ENCODE results near the gene SEMA4B. TPM values are rescaled to one million over a fixed set of nuclear protein-coding genes. Genes with fewer than 3 reads are reported as not detected.

SEMA4B gene
- total and polyA plus RNA-seq, 2 of the 8 experiments (the other 6 are each of a cell fraction or from before 2014, with no cell fraction given), result 42.7 to 43.0 TPM

DNA sequence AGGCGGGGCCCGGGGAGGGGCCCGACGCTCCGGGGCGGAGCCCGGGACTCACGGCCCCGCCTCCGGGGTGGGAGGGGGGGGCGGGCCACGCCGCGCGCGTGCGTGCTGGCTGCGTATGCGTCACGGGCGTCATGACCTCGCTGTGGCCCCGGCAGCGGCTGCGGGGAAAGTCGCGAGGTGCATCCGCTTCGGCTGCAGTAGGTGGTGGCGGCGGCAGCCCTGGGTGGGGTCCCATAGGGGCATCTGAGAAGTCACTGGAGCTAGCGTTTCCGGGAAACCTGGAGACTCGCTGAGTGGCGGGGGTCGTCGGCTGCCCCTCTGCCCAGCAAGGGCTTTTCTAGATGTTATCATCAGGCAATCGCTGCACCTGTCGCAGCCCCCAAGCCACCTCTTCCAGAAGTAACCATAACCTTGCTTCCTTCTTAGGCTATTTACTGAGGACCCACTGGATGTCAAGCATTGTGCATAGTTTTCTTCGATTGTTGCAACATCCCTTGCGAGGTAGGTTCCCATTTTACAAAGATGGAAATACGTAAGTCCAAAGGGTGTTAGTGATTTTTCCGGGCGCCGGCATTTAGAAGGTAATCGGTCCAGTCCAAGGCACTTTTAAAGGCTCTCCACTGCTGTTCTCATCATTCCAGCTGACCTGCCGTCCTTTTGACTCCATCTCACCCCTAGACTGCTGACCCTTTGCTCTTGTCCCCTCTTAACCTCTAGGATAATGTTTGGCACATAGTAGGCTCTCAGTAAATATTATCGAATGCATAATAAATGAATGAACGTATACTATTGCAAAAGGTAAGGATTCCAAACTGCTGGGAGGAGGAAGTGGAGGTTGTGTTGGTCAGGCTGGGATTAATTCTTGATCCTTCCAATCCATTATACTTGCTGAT lies 33.2 kb downstream of the SEMA4B start, which contains the start of gene GDPGP1:
Gene GDPGP1 (plus strand): TSS at position 114 of the 893 bp plus-strand sequence. CDS start 6,700 bp downstream, outside the sequence.
- ChIA-PET POLR2A (ENCODE audit: partially characterized antibody) (interaction anchor here (0.8 to 2.3 kb wide), 7 partner anchors 15 to 57 kb away, joined by 3 to 12 read pairs (median 4); partner anchors contain the start of genes SEMA4B and TTLL13), CTCF (ENCODE audit: partially characterized antibody) (interaction anchor here (0.5 to 4.6 kb wide), 18 partner anchors 12 to 473 kb away, joined by 3 to 47 read pairs (median 5); partner anchors contain the start of genes NGRN and TTLL13)
- no peak within 1 kb of the TSS for H3K14ac ChIP-seq (ENCODE audit: insufficient read length)
- H4K5ac ChIP-seq (ENCODE audit: insufficient read length, low read depth, low read length), result no peak within 1 kb of the TSS
- H3K9me3 ChIP-seq (ENCODE audit: insufficient read depth in 2 of 2, low read depth in 1 of 2, low read length in 1 of 2), result no peaks in the 10 kb centered on the region
- H2BK20ac ChIP-seq (ENCODE audit: low read length), result no peak within 1 kb of the TSS
- H3K27ac ChIP-seq (ENCODE audit: low read depth, low read length), result no peak within 1 kb of the TSS
- H3K4me2 ChIP-seq (ENCODE audit: insufficient read depth in 1 of 2, low read depth in 2 of 2, low read length in 2 of 2), result peak within 1 kb of the TSS; percentile 57 to 86
- H3K4me3 ChIP-seq (ENCODE audit: extremely low read depth in 1 of 4, insufficient read depth in 2 of 4, low read depth in 3 of 4, low read length in 4 of 4), result peak within 1 kb of the TSS; percentile 57 to 76 (median 73)
- peak within 1 kb of the TSS; percentile 28 for H3K4ac ChIP-seq (replicated peaks; ENCODE audit: insufficient read length, low read depth, low read length)
- TF ChIP-seq NRF1 (IDR thresholded peaks at IDR 0.05; ENCODE audit: low read depth, low read length) (peak; percentile 41), FOSL1 (IDR thresholded peaks at IDR 0.05; ENCODE audit: insufficient read depth, low read depth, low read length) (no peak), SP1 (IDR thresholded peaks at IDR 0.05; ENCODE audit: low read depth, low read length) (peak; percentile 61; the same call in 1 of the 2 replicates), CEBPB (IDR thresholded peaks at IDR 0.05; ENCODE audit: low read depth, low read length) (peak; percentile 23; the same call in 1 of the 2 replicates), JUND (IDR thresholded peaks at IDR 0.05; ENCODE audit: low read length) (no peak), PHF8 (conservative IDR thresholded peaks at IDR 0.05; ENCODE audit: low read depth, low read length) (peak; percentile 37), KDM4A (IDR thresholded peaks at IDR 0.05; ENCODE audit: low read depth, low read length, severe bottlenecking) (no peak), CHD1 (IDR thresholded peaks at IDR 0.05; ENCODE audit: low read depth, low read length) (no peak), TAF1 (IDR thresholded peaks at IDR 0.05; ENCODE audit: low read depth, low read length) (0 out of 2 replicates have a peak, but pooled peaks have one; percentile 1), BACH1 (IDR thresholded peaks at IDR 0.05; ENCODE audit: low read length) (peak; percentile 73)
- TF ChIP-seq, protein P1, sequence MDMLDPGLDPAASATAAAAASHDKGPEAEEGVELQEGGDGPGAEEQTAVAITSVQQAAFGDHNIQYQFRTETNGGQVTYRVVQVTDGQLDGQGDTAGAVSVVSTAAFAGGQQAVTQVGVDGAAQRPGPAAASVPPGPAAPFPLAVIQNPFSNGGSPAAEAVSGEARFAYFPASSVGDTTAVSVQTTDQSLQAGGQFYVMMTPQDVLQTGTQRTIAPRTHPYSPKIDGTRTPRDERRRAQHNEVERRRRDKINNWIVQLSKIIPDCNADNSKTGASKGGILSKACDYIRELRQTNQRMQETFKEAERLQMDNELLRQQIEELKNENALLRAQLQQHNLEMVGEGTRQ (IDR thresholded peaks at IDR 0.05; ENCODE audit: low read length), result no peak
- no peak within 1 kb of the TSS for H3K18ac ChIP-seq (ENCODE audit: extremely low read depth, low read length)
- H3K27me3 ChIP-seq (replicated peaks in 1 of 4; ENCODE audit: control insufficient read depth in 3 of 4, extremely low read depth in 1 of 4, insufficient read depth in 3 of 4, low read length in 3 of 4), result no peaks in the 10 kb centered on the region
- WGBS, 2 experiments (ENCODE audit: extremely low coverage in 1 of 2, insufficient coverage in 1 of 2, insufficient read length in 1 of 2, insufficient replicate concordance in 2 of 2, low coverage in 1 of 2, low lambda C conversion rate in 2 of 2, missing lambda C conversion rate in 1 of 2), result 36% methylated on average over 22 of the region's 49 CpGs; no CpG with 5 or more reads in 1 of the 2 experiments
- FAIRE-seq (no peak), DNase-seq (ENCODE audit: low read depth in 1 of 2, low spot score in 2 of 2) (no peak)
- no peak within 1 kb of the TSS for H2BK15ac ChIP-seq (ENCODE audit: low read length)
- no peak within 1 kb of the TSS for H2BK5ac ChIP-seq (ENCODE audit: low read depth, low read length)
- H3K36me3 ChIP-seq (ENCODE audit: control insufficient read depth in 2 of 4, insufficient read depth in 4 of 4, low read length in 3 of 4), result peaks cover 0 to 3% (median 0%) of the 10 kb centered on the region in 4 experiments; a peak in 4 of 8 replicates
- peak within 1 kb of the TSS; percentile 35 to 59 (median 50) for H3K9ac ChIP-seq (replicated peaks in 1 of 4; ENCODE audit: extremely low read depth in 1 of 4, low read depth in 3 of 4, low read length in 3 of 4)
- H4K20me1 ChIP-seq (replicated peaks in 1 of 2; ENCODE audit: control insufficient read depth in 1 of 2, insufficient read depth in 2 of 2, low read length in 2 of 2), result peaks cover 0 to 1% of the 10 kb centered on the region in 2 experiments
- H4K8ac ChIP-seq (ENCODE audit: extremely low read depth, insufficient read depth, low read length), result peak within 1 kb of the TSS; percentile 88; the same call in 1 of the 2 replicates
- peaks cover 5% of the 10 kb centered on the region for H3K23me2 ChIP-seq (ENCODE audit: low read depth, low read length)
- H3K4me1 ChIP-seq (replicated peaks in 1 of 4; ENCODE audit: control insufficient read depth in 3 of 4, insufficient read depth in 4 of 4, low read length in 3 of 4), result peaks cover 0 to 6% (median under 1%) of the 10 kb centered on the region in 4 experiments; a peak in 4 of 7 replicates
- peaks cover 6% of the 10 kb centered on the region for H3K79me1 ChIP-seq (ENCODE audit: low read depth, low read length)
- no peak within 1 kb of the TSS for H2AK5ac ChIP-seq (ENCODE audit: low read depth, low read length)
- H3K56ac ChIP-seq (replicated peaks; ENCODE audit: insufficient read length, low read depth, low read length), result no peak within 1 kb of the TSS
- H3K79me2 ChIP-seq (ENCODE audit: control insufficient read depth in 1 of 2, insufficient read depth in 2 of 2, low read length in 2 of 2), result no peaks in the 10 kb centered on the region
- H2AFZ ChIP-seq (ENCODE audit: low read length), result no peak within 1 kb of the TSS; the same call in 1 of the 2 replicates
- no peak within 1 kb of the TSS for H2BK120ac ChIP-seq (replicated peaks; ENCODE audit: low read depth, low read length)
- H3K23ac ChIP-seq (ENCODE audit: insufficient read length), result no peak within 1 kb of the TSS
- no peak within 1 kb of the TSS for H2BK12ac ChIP-seq (ENCODE audit: low read depth, low read length)
- no peak within 1 kb of the TSS for H4K91ac ChIP-seq (replicated peaks; ENCODE audit: insufficient read length, low read length)
